HUES64 (cell line): ENCODE results near the gene SLC35E2B.
"Not testable (repeated sequence)": the region's sequence is repeated elsewhere in the genome, so short reads cannot be mapped to it uniquely, and the experiment has no call there.

ENCODE experiments used
- H3K27ac ChIP-seq: 2 replicates; pipeline ENCODE4 v1.7.0; 2013; ENCODE audit warnings: low read depth, low read length, inconsistent platforms
- H3K27me3 ChIP-seq: 2 replicates; pipeline ENCODE4 v1.6.1; 2013; ENCODE audit warnings: mild to moderate bottlenecking, low read length; ENCODE audit not compliant: insufficient read depth
- H3K36me3 ChIP-seq: 2 replicates; pipeline ENCODE4 v1.6.1; 2013; ENCODE audit warnings: mild to moderate bottlenecking, low read length; ENCODE audit not compliant: insufficient read depth
- H3K4me1 ChIP-seq: 2 replicates; pipeline ENCODE4 v1.6.1; 2013; ENCODE audit warnings: mild to moderate bottlenecking, low read length, moderate library complexity; ENCODE audit not compliant: insufficient read depth
- H3K4me3 ChIP-seq: 2 replicates; pipeline ENCODE4 v1.5.1; 2013; ENCODE audit warnings: mild to moderate bottlenecking, low read length, moderate library complexity
- H3K9ac ChIP-seq: 2 replicates; pipeline ENCODE4 v1.6.1; 2013; ENCODE audit warnings: mild to moderate bottlenecking, low read depth, low read length
- H3K9me3 ChIP-seq: 2 replicates; pipeline ENCODE4 v1.6.1; 2013; ENCODE audit warnings: low read depth, low read length; ENCODE audit not compliant: insufficient read depth
- WGBS: fragments of 150-250, 120-280 bp; methylation state at CpG from one replicate; pipeline ENCODE4 v1.1.7; 2013; ENCODE audit warnings: missing lambda C conversion rate; 5-methylcytosine and 5-hydroxymethylcytosine counted together

SLC35E2B gene

GRCh38 chr1:1647567-1648241 lies 44.9 kb downstream of the SLC35E2B start:
- H3K36me3 ChIP-seq = peaks cover 57% of the 10 kb centered on the region
- H3K27ac ChIP-seq, H3K4me3 ChIP-seq, H3K4me1 ChIP-seq, H3K9ac ChIP-seq, H3K27me3 ChIP-seq, H3K9me3 ChIP-seq: not testable (repeated sequence)
- whole genome bisulfite sequencing = 94% methylated on average over 17 of the region's 17 CpGs

GRCh38 chr1:1646326-1646725 lies 46.3 kb downstream of the SLC35E2B start:
- peaks cover 43% of the 10 kb centered on the region for H3K36me3 ChIP-seq
- H3K9ac ChIP-seq, H3K4me3 ChIP-seq, H3K27me3 ChIP-seq, H3K9me3 ChIP-seq, H3K4me1 ChIP-seq, H3K27ac ChIP-seq: not testable (repeated sequence)
- WGBS = 85% methylated on average over 4 of the region's 5 CpGs

- H3K9ac ChIP-seq, H3K27me3 ChIP-seq, H3K27ac ChIP-seq, H3K4me1 ChIP-seq, H3K4me3 ChIP-seq, H3K9me3 ChIP-seq: not testable (repeated sequence)
- H3K36me3 ChIP-seq = peaks cover 14% of the 10 kb centered on the region
- 97% methylated on average over 25 of the region's 38 CpGs for WGBS
These were observed 51.7 kb downstream of the SLC35E2B start for GRCh38 chr1:1640711-1641461.

- WGBS = 93% methylated on average over 15 of the region's 25 CpGs
- not testable (repeated sequence) for H3K9ac ChIP-seq
These were observed 52.5 kb downstream of the SLC35E2B start for GRCh38 chr1:1640081-1640480.

GRCh38 chr1:1639368-1639767 lies 53.2 kb downstream of the SLC35E2B start:
- not testable (repeated sequence) for H3K27me3 ChIP-seq, H3K4me3 ChIP-seq, H3K9ac ChIP-seq, H3K27ac ChIP-seq, H3K4me1 ChIP-seq, H3K9me3 ChIP-seq
- peaks cover 14% of the 10 kb centered on the region for H3K36me3 ChIP-seq
- WGBS = 97% methylated on average over 16 of the region's 16 CpGs

More at GRCh38 chr1:1640081-1640480, 52.5 kb downstream of the SLC35E2B start:
- not testable (repeated sequence) for H3K4me1 ChIP-seq, H3K4me3 ChIP-seq, H3K27ac ChIP-seq, H3K27me3 ChIP-seq, H3K9me3 ChIP-seq
- peaks cover 14% of the 10 kb centered on the region for H3K36me3 ChIP-seq

- 90% methylated on average over 8 of the region's 13 CpGs for WGBS
- not testable (repeated sequence) for H3K27me3 ChIP-seq, H3K27ac ChIP-seq, H3K9me3 ChIP-seq, H3K4me1 ChIP-seq, H3K4me3 ChIP-seq, H3K9ac ChIP-seq
- H3K36me3 ChIP-seq = peaks cover 14% of the 10 kb centered on the region
These were observed 54.1 kb downstream of the SLC35E2B start for GRCh38 chr1:1638528-1638927.

GRCh38 chr1:1637479-1637875 lies 55.1 kb downstream of the SLC35E2B start:
- WGBS = 97% methylated on average over 13 of the region's 14 CpGs
- H3K27ac ChIP-seq, H3K4me3 ChIP-seq, H3K4me1 ChIP-seq, H3K9me3 ChIP-seq, H3K27me3 ChIP-seq, H3K9ac ChIP-seq: not testable (repeated sequence)
- H3K36me3 ChIP-seq = peaks cover 14% of the 10 kb centered on the region

- 97% methylated on average over 37 of the region's 37 CpGs for WGBS
- H3K36me3 ChIP-seq = peaks cover 14% of the 10 kb centered on the region
These were observed 55.7 kb downstream of the SLC35E2B start for GRCh38 chr1:1636621-1637478.

GRCh38 chr1:1634613-1635012 lies 58.0 kb downstream of the SLC35E2B start:
- H3K9me3 ChIP-seq, H3K27ac ChIP-seq, H3K4me3 ChIP-seq, H3K4me1 ChIP-seq, H3K9ac ChIP-seq: not testable (repeated sequence)
- Histone ChIP-seq H3K36me3 (peaks cover 14% of the 10 kb centered on the region), H3K27me3 (peaks cover 22% of the 10 kb centered on the region)
- 92% methylated on average over 9 of the region's 13 CpGs for WGBS

More at GRCh38 chr1:1636621-1637478, 55.7 kb downstream of the SLC35E2B start:
- not testable (repeated sequence) for H3K4me3 ChIP-seq, H3K9me3 ChIP-seq, H3K4me1 ChIP-seq, H3K9ac ChIP-seq, H3K27ac ChIP-seq, H3K27me3 ChIP-seq

- not testable (repeated sequence) for H3K9ac ChIP-seq, H3K9me3 ChIP-seq, H3K4me3 ChIP-seq, H3K4me1 ChIP-seq, H3K27ac ChIP-seq
- Histone ChIP-seq H3K36me3 (peaks cover 14% of the 10 kb centered on the region), H3K27me3 (peaks cover 22% of the 10 kb centered on the region)
- WGBS = no CpG with 5 or more reads among the region's 35 CpGs
These were observed 59.2 kb downstream of the SLC35E2B start for GRCh38 chr1:1633409-1633808.

GRCh38 chr1:1631782-1632420 lies 60.7 kb downstream of the SLC35E2B start, which contains the start of gene MMP23B:
Gene MMP23B (plus strand): TSS chr1:1632173. CDS start chr1:1632219, 46 bp downstream.
- Histone ChIP-seq H3K27me3 (peaks cover 22% of the 10 kb centered on the region), H3K4me3 (peak within 1 kb of the TSS; percentile 49), H3K36me3 (peaks cover 7% of the 10 kb centered on the region; the same call in 1 of the 2 replicates), H3K27ac (no peak within 1 kb of the TSS), H3K9ac (no peak within 1 kb of the TSS; the same call in 1 of the 2 replicates), H3K4me1 (no peaks in the 10 kb centered on the region), H3K9me3 (no peaks in the 10 kb centered on the region)
- WGBS = 2% methylated on average over 47 of the region's 48 CpGs
